Activated CD8-positive, alpha-beta T cell treated with anti-CD3 and anti-CD28 coated beads for 36 hours (primary cell): ENCODE measurements around the gene FSTL3. TPM values are rescaled to one million over a fixed set of nuclear protein-coding genes. Genes with fewer than 3 reads are reported as not detected.
"Not testable (repeated sequence)": the region's sequence is repeated elsewhere in the genome, so short reads cannot be mapped to it uniquely, and the experiment has no call there.

Experiments used
- ATAC-seq: fragments of 200-7000 bp; cut with Tn5 transposase; one replicate; pipeline ENCODE4 v1.10.0; 2021; ENCODE audit warnings: mild to moderate bottlenecking, moderate library complexity
- CTCF ChIA-PET: fragments of 350-600 bp; sonication (Branson Sonifier 250); formaldehyde crosslinking; loops from one replicate; lab custom pipeline; 2021; ENCODE audit warnings: antibody characterized with exemption; lab: Charles Lee
- POLR2A ChIA-PET: fragments of 350-600 bp; sonication (Branson Sonifier 250); formaldehyde crosslinking; loops from one replicate; lab custom pipeline; 2021; ENCODE audit warnings: antibody characterized with exemption; lab: Charles Lee
- DNase-seq: peaks from one replicate; pipeline ENCODE4 v3.0.0-alpha.2; 2020
- H3K27ac Mint-ChIP-seq: one replicate; pipeline ENCODE4 v1.8.0; 2021; ENCODE audit warnings: mild to moderate bottlenecking, mixed read lengths
- H3K27me3 Mint-ChIP-seq: one replicate; pipeline ENCODE4 v1.8.0; 2021; ENCODE audit warnings: mixed read lengths
- H3K36me3 Mint-ChIP-seq: one replicate; pipeline ENCODE4 v1.8.0; 2021; ENCODE audit warnings: low read depth, mixed read lengths
- H3K4me1 Mint-ChIP-seq: one replicate; pipeline ENCODE4 v1.8.0; 2021; ENCODE audit warnings: low read depth, mixed read lengths
- H3K4me3 Mint-ChIP-seq: one replicate; pipeline ENCODE4 v1.8.0; 2021; ENCODE audit warnings: mild to moderate bottlenecking, moderate library complexity, mixed read lengths
- H3K9me3 Mint-ChIP-seq: one replicate; pipeline ENCODE4 v1.8.0; 2021; ENCODE audit warnings: mixed read lengths
- intact Hi-C: fragments of 100-400 bp; cut with micrococcal nuclease; formaldehyde crosslinking; loops from one replicate; pipeline ENCODE4 v1.10.0; 2022
- total RNA-seq, 2 experiments: library from RNA; stranded (reverse); gene quantifications; one replicate each; pipeline ENCODE4 v1.2.3, GENCODE V29; 2021
- TF ChIP-seq, protein P1 (sequence below): fragments of 200-600 bp; IDR thresholded peaks from one replicate; pipeline ENCODE4 v1.8.0; 2022; ENCODE audit warnings: antibody characterized with exemption, mild to moderate bottlenecking

The FSTL3 gene
- total RNA-seq, 2 experiments from 2014 or later, result 12.3 TPM

DNA sequence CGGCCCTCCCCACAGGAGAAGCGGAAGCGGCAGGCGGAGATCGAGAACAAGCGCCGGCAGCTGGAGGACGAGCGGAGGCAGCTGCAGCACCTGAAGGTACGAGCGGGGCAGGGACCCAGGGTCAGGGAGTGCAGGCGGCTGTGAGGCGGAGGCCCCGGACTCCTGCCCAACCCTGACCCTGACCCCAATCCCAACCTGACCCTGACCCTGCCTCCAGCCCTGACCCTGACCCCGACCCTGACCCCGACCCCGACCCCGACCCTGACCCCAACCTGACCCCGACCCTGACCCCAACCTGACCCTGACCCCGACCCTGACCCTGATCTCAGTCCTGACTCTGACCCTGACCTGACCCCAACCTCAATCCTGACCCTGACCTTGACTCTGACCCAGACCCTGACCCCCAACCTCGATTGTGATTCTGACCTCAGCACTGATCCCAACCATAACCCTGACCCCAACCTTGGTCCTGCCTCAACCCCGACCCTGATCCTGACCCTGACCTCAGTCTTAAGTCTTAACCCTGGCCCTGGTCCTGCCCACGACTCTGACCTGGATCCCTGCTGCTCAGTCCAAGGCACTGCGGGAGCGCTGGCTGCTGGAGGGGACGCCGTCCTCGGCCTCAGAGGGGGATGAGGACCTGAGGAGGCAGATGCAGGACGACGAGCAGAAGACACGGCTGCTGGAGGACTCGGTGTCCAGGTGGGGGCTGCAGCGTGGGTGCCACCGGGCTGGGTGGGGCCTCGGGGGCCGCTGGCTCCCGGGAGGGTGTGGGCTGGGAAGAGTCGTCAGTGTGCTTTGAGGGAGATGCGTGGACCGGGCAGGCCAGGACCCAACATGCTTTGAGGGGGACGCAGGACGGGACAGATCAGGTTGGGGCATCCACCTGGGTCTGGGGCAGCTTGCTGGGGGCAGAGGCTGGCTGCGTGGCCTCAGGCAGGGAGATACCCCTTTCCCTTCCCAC, 51.1 kb downstream of the FSTL3 start:
- ChIA-PET CTCF (no interaction called here), POLR2A (no interaction called here)
- H3K4me3 Mint-ChIP-seq, result no peak overlapping the region
- H3K27ac Mint-ChIP-seq, result no peak overlapping the region
- H3K36me3 Mint-ChIP-seq, result no peaks in the 10 kb centered on the region
- no peak for ATAC-seq
- TF ChIP-seq, protein P1, sequence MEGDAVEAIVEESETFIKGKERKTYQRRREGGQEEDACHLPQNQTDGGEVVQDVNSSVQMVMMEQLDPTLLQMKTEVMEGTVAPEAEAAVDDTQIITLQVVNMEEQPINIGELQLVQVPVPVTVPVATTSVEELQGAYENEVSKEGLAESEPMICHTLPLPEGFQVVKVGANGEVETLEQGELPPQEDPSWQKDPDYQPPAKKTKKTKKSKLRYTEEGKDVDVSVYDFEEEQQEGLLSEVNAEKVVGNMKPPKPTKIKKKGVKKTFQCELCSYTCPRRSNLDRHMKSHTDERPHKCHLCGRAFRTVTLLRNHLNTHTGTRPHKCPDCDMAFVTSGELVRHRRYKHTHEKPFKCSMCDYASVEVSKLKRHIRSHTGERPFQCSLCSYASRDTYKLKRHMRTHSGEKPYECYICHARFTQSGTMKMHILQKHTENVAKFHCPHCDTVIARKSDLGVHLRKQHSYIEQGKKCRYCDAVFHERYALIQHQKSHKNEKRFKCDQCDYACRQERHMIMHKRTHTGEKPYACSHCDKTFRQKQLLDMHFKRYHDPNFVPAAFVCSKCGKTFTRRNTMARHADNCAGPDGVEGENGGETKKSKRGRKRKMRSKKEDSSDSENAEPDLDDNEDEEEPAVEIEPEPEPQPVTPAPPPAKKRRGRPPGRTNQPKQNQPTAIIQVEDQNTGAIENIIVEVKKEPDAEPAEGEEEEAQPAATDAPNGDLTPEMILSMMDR, result no peak
- DNase-seq, result no peak
- intact Hi-C loops, result no loop called here
- no peaks in the 10 kb centered on the region for H3K4me1 Mint-ChIP-seq
- peaks cover 5% of the 10 kb centered on the region for H3K27me3 Mint-ChIP-seq
- H3K9me3 Mint-ChIP-seq, result no peaks in the 10 kb centered on the region

DNA sequence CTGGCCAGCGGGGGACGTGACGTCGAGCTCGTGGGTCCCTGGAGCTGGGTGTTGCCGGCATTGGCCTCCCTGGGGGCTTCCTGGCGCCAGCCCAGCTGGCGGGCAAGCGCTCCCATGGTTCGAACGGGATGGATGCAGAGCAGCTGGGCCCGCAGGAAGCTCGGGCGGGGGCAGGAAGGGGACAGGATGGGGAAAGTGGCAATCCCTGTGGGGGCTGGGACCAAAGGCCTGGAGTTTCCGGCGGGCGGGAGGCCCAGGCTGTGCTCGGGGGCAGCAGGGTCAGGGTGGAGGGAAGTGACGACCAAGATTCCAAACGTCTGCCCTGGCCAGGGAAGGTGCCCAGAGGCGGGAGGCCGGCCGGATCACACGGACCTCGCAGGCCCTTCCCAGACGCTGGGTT, 51.8 kb downstream of the FSTL3 start:
- H3K27ac Mint-ChIP-seq, result no peak overlapping the region
- ChIA-PET CTCF (no interaction called here), POLR2A (no interaction called here)
- intact Hi-C loops, result no loop called here
- H3K36me3 Mint-ChIP-seq, result no peaks in the 10 kb centered on the region
- H3K4me1 Mint-ChIP-seq, result no peaks in the 10 kb centered on the region
- TF ChIP-seq, protein P1, result no peak
- peaks cover 3% of the 10 kb centered on the region for H3K27me3 Mint-ChIP-seq
- H3K4me3 Mint-ChIP-seq, result no peak overlapping the region
- ATAC-seq (no peak), DNase-seq (no peak)
- H3K9me3 Mint-ChIP-seq, result no peaks in the 10 kb centered on the region

DNA sequence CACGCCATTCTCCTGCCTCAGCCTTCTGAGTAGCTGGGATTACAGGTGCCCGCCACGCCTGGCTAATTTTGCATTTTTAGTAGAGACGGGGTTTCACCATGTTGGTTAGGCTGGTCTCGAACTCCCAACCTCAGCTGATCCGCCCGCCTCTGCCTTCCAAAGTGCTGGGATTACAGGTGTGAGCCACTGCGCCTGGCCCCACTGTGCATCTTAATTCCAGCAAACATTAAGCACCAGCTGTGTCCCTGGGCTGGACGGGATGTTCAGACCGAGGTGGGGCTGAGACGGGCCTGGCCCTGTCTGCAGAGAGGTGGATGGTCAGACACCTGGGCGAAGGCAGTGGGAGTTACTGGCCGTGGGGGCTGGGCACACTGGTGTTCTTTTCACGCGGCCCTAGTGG, 53.4 kb downstream of the FSTL3 start:
- H3K4me3 Mint-ChIP-seq, H3K4me1 Mint-ChIP-seq, POLR2A ChIA-PET, H3K27ac Mint-ChIP-seq, CTCF ChIA-PET, H3K27me3 Mint-ChIP-seq, H3K36me3 Mint-ChIP-seq, ATAC-seq, DNase-seq, intact Hi-C loops, H3K9me3 Mint-ChIP-seq: not testable (repeated sequence)

DNA sequence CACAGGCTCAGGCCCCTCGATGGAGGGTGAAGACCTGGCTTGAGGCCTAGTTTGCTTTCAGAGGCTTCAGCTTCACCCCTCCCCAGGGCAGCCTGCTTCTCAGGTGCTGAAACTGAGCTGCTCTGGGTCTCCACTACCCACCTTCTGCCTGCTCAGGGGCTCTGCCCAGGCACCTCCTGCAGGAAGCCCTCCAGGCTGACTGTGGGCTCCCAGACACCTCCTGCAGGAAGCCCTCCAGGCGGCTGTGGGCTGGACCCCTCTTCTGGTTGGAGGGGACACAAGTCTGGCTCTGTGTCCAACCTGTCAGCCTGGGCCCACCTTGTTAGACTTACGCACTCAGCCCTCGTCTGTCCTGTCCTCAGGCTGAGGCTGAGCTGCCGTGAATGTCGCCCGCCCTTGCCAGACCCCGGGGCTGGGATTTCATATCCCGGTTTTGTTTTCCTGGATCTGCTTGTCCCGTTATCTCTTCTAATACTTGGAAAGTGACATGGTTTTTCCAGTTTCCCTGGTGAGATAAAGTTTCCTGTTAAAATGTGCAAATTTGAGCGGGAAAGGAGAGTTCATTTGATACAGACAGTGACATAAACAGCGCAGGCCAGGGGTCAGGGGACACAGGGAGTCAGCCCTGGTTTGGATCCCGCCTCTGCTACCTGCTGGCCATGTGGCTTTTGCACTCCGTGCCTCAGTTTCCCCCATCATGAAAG, 53.9 kb downstream of the FSTL3 start:
- POLR2A ChIA-PET, result no interaction called here
- CTCF ChIA-PET, result no interaction called here
- peaks cover 2% of the 10 kb centered on the region for H3K4me1 Mint-ChIP-seq

DNA sequence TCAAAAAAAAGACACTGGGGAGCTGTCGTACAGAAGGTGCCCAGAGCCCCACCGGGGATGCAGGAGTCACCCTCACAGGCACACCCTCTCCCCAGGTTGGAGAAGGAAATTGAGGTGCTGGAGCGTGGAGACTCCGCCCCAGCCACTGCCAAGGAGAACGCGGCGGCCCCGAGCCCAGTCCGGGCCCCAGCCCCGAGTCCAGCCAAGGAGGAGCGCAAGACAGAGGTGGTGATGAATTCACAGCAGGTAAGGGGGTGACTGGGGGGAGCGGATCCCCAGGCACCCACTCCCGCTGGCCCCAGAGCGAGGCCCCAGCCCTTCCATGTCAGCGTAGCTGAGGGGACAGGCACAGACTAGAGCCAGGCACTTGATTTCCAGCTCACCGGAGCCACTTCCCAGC, 54.8 kb downstream of the FSTL3 start:
- TF ChIP-seq, protein P1, result no peak
- ChIA-PET POLR2A (no interaction called here), CTCF (no interaction called here)
- intact Hi-C loops, result loop anchor here (10.0 kb wide), 1 partner anchor 146 kb away; the partner anchor contains the start of gene HCN2
- DNase-seq (no peak), ATAC-seq (no peak)
- Mint-ChIP-seq H3K4me1 (peaks cover 2% of the 10 kb centered on the region), H3K36me3 (no peaks in the 10 kb centered on the region), H3K27ac (no peak overlapping the region), H3K9me3 (no peaks in the 10 kb centered on the region), H3K27me3 (peaks cover 2% of the 10 kb centered on the region), H3K4me3 (no peak overlapping the region)

More for the DNA sequence above, 53.9 kb downstream of the FSTL3 start:
- Mint-ChIP-seq H3K4me3 (no peak overlapping the region), H3K27ac (no peak overlapping the region), H3K27me3 (peaks cover 2% of the 10 kb centered on the region), H3K9me3 (no peaks in the 10 kb centered on the region), H3K36me3 (no peaks in the 10 kb centered on the region)
- no peak for DNase-seq
- TF ChIP-seq, protein P1, result no peak
- ATAC-seq, result no peak
- intact Hi-C loops, result loop anchor here (10.0 kb wide), 1 partner anchor 145 kb away; the partner anchor contains the start of gene HCN2
